Measurements from ENCODE around the gene LRIF1. TPM values are rescaled to one million over a fixed set of nuclear protein-coding genes. Genes with fewer than 3 reads are reported as not detected.

LRIF1 gene
- total and polyA plus RNA-seq, 2 of the 4 experiments (the other 2 are of a cell fraction): 5.4 to 6.8 TPM

DNA sequence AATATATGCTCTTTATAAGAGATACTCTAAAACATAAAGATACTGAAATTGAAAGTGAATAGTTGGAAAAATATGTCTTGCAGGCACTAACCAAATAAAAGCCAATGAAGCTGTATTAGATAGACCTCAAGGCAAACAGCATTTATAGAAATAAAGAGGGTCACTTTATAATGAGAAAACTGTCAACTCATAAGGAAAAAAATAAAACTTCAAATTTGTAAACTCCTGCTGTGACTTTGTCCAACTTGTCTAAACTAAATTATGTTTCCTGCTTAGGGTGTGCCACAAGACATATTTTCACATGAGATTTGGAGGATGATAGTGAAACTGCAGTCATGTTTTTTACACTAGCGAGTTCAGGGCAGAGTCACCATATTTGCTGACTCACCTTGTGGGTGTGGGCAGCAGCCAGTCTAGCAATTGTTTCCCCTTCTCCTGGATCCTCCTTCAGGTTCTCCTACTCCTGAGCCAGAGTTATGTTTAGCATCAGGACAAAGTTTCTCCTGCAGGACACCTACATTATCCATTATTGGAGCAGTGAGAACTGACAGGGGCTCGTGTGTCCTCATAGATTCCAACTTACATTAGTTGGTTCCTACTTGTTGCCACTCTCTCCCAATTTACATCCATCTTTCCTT is 46.9 kb downstream of the LRIF1 start:
- Histone ChIP-seq H4K91ac (ENCODE audit: insufficient read depth, low read depth, low read length) (no peak overlapping the region), H4K8ac (ENCODE audit: low read depth in 2 of 2, low read length in 2 of 2) (no peak overlapping the region), H2AFZ (replicated peaks; ENCODE audit: low read length, poor library complexity) (peak overlapping the region; percentile 68), H2BK5ac (ENCODE audit: low read depth, low read length, poor library complexity, severe bottlenecking) (no peak overlapping the region), H3K9me3 (ENCODE audit: control insufficient read depth, insufficient read depth, low read length) (no peaks in the 10 kb centered on the region), H3K27ac (ENCODE audit: insufficient read depth, low read length) (no peak overlapping the region), H2AK5ac (ENCODE audit: low read depth, low read length) (no peak overlapping the region), H3K56ac (ENCODE audit: extremely low read depth, insufficient read depth, low read length) (no peak overlapping the region), H3K4me1 (ENCODE audit: control insufficient read depth, insufficient read depth, low read length) (no peaks in the 10 kb centered on the region), H3K27me3 (ENCODE audit: control insufficient read depth, insufficient read depth, low read length) (no peaks in the 10 kb centered on the region), H2BK20ac (ENCODE audit: low read depth, low read length) (no peak overlapping the region), H3K36me3 (ENCODE audit: control insufficient read depth, insufficient read depth, low read length) (no peaks in the 10 kb centered on the region), H3K9ac (ENCODE audit: low read depth, low read length) (no peak overlapping the region), H4K5ac (ENCODE audit: low read depth, low read length) (no peak overlapping the region), H3K4me2 (ENCODE audit: low read depth, low read length) (peak overlapping the region; percentile 50; the same call in 1 of the 2 replicates), H4K20me1 (ENCODE audit: insufficient read depth, low read length) (no peaks in the 10 kb centered on the region), H3K4me3 (ENCODE audit: insufficient read depth, low read depth, low read length) (peak overlapping the region; percentile 15; the same call in 1 of the 2 replicates), H2BK120ac (ENCODE audit: low read depth, low read length) (no peak overlapping the region), H3K79me1 (ENCODE audit: low read depth in 1 of 2, low read length in 2 of 2) (no peaks in the 10 kb centered on the region), H3K23ac (ENCODE audit: low read depth, low read length) (no peak overlapping the region), H3K4ac (ENCODE audit: low read depth, low read length) (no peak overlapping the region), H2BK15ac (ENCODE audit: low read depth, low read length) (no peak overlapping the region), H3K9me1 (ENCODE audit: insufficient read depth, low read length) (no peaks in the 10 kb centered on the region), H3K14ac (replicated peaks; ENCODE audit: low read depth, low read length) (no peak overlapping the region), H2AK9ac (replicated peaks; ENCODE audit: low read depth, low read length, poor library complexity) (no peak overlapping the region), H3K18ac (ENCODE audit: low read depth, low read length) (no peak overlapping the region; the same call in 1 of the 2 replicates)
- BruUV-seq (replicated peaks): no TSS peak
- peak; percentile 32; the same call in 1 of the 2 replicates for ATAC-seq (ENCODE audit: low read depth)
- dilution Hi-C loops (cut with HindIII; ENCODE audit: low sequenced_read_pairs, unreplicated experiment): no loop called here
- ChIA-PET POLR2A (ENCODE audit: unreplicated experiment) (no interaction called here), CTCF (no interaction called here)
- in situ Hi-C loops (cut with MboI; ENCODE audit: low sequenced_read_pairs): no loop called here
- no CpG with 5 or more reads among the region's 2 CpGs for WGBS, 2 experiments (ENCODE audit: extremely low coverage in 2 of 2, insufficient read length in 1 of 2)
- TF ChIP-seq, protein P1, sequence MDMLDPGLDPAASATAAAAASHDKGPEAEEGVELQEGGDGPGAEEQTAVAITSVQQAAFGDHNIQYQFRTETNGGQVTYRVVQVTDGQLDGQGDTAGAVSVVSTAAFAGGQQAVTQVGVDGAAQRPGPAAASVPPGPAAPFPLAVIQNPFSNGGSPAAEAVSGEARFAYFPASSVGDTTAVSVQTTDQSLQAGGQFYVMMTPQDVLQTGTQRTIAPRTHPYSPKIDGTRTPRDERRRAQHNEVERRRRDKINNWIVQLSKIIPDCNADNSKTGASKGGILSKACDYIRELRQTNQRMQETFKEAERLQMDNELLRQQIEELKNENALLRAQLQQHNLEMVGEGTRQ (IDR thresholded peaks at IDR 0.05; ENCODE audit: low read depth, low read length): no peak
- TF ChIP-seq, protein P2, sequence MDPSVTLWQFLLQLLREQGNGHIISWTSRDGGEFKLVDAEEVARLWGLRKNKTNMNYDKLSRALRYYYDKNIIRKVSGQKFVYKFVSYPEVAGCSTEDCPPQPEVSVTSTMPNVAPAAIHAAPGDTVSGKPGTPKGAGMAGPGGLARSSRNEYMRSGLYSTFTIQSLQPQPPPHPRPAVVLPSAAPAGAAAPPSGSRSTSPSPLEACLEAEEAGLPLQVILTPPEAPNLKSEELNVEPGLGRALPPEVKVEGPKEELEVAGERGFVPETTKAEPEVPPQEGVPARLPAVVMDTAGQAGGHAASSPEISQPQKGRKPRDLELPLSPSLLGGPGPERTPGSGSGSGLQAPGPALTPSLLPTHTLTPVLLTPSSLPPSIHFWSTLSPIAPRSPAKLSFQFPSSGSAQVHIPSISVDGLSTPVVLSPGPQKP (IDR thresholded peaks at IDR 0.05; ENCODE audit: borderline replicate concordance, low read depth, low read length): no peak
- TF ChIP-seq NFE2L2 (IDR thresholded peaks at IDR 0.05; ENCODE audit: low read depth, low read length) (peak; percentile 70), MAFK (IDR thresholded peaks at IDR 0.05; ENCODE audit: low read depth, low read length) (peak; percentile 36; the same call in 1 of the 2 replicates), CHD1 (IDR thresholded peaks at IDR 0.05; ENCODE audit: low read depth, low read length) (no peak)
- peak; percentile 19 for DNase-seq
- intact Hi-C loops (cut with micrococcal nuclease): no loop called here
